NCI-H2081 treated with DMSO at 0.1 percent for 48 hours (cell line): Measurements from ENCODE around the gene FMN1.

Experiments
- DNase-seq: peaks from one replicate; lab custom pipeline; 2025; lab: John Stamatoyannopoulos, UW

The FMN1 gene

DNA sequence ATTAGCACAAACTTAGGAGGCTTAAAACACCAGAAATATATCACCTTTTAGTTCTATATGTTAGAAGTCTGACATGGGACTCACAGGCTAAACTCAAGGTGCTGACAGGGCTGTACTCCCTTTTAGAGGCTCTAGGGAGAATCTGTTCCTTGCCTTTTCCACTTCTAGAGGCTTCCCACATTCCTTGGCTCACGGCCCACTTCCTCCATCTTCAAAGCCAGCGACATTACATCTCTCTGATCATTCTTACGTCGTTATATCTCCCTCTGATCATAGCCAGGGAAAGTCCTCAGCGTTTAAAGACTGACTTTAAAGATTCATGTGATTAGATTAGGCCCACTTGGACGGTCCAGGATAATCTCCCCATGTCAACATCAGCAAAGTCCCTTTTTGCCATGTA is 310.4 kb downstream of the FMN1 start:
- no peak for DNase-seq

DNA sequence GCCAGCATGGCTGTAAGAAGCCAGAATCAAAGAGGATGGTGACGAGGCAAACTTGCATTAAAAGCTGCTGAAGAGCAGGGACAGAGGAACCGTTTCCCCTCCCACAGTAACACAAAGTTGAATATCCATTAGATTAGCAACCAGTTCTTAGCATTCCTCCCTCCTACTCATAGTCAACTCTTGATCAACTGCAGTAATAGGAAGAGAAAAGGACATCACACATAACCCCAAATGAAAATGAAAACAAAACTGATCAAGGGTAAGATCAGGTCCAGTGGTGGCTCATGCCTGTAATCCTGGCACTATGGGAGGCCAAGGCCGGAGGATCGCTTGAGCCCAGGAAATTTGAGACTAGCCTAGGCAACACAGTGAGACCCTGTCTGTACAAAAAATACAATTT is 311.6 kb downstream of the FMN1 start:
- DNase-seq = no peak

DNA sequence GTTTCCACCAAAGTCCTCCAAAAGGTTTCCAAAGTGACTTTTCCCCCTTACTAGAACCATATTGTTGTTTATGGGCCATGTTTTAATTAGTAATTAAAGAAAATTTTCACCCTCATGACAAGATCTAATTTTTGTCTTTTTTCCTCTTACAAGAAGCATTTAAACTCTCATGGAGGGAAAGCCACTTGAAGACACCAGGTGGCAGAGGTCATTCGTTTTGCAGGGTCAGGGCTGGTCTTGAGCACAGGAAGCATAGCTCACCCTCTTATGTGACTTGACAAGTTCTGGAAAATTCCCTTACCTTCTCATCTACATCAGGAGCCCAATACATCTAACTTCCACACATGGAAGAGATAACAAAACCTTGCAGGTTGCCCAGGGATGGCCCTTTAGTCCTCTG is 313.0 kb downstream of the FMN1 start:
- DNase-seq = no peak

DNA sequence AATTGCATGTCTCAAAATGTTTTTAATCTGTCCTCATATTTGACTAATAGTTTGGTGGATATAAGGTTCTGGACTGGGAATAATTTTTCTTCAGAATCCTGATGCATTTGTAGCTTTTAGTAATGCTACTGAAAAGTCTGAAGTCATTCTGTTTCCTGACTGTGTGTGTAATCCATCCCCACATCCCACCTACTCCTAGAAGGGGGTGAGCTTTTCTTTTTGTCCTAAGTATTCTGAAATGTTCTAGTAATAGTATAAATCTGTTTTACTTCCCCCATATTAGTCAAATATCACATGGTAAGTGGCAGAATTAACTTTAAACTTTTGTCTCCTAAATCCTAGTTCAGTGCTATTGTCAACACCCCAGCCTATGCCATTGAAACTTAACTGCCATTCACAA is 313.9 kb downstream of the FMN1 start:
- DNase-seq = no peak

DNA sequence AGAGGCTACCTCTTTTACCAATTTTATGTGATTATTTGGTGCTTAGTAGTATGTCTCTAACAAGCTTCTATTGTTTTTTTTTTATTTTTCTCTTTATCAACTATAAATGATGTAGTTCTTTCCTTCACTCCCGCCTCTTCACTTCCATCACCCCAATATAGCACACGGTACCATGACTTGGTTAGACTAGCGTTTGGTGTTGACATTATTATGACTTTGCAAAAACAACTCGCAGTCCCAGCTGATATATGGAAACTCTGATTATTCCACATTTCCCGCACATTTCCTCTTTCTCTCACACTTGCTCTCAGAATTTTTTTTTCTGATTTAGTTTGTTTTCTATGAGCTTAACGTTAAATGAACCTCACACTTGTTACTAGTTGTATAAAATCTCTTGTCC is 314.5 kb downstream of the FMN1 start:
- no peak for DNase-seq

DNA sequence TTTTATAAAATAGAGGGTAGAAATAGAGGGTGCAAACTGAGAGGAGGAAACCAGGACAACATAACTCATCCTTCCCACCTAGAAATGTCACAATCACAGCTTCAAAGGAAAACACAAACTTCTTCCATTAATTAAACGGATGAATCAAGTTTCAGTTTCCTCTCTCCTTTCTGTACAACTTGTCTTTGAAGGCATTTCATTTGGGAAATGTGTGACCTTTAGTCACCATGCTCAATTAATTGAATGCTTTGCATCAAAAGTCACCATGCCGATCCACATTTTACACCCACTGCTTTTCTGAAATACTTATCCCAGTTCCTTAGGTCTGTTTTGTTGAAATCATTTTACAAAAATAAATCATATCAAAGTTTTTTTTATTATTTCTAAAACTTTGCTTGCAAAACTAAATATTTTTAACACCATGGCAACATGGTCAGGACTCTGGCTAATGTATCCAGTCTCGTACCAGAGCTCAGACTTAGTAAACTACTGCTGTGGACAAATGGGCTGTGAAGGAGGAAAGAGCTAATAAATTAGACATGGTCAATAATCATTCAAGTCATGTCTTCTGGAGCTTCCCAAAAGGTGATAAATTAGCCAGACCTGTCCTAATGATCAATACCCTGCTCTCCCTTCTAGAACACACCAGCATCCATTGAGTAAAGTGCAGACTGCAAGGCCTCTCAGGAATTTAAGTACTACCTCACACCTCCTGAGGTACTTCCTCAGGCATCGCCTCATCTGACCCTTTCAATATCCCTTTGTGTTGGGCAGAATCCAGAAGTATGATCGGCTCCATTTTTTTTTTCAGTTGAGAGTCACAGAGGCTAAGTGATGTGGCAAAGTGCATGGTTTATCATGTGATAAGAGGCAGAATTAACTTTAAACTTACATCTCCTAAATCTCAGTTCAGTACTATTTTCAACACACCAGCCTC is 315.4 kb downstream of the FMN1 start:
- no peak for DNase-seq

DNA sequence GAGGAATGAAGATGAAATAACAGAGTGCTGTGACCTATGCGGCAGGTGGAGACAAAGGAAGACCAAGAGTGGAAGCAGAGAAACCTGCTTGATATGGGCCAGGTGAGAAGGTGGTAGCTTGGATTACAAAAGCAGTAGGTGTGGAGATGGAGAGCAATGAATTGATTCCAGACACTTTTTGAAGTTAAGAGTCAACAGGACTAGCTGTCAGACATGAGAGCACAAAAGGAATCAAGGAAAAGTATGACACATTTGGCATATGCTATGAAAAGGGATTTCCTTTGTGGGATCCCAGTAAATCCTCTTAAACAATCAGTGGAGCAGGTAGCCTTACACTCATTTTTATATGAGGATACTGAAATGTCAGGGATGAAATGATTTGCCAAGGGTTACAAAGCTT is 316.2 kb downstream of the FMN1 start:
- DNase-seq = no peak

DNA sequence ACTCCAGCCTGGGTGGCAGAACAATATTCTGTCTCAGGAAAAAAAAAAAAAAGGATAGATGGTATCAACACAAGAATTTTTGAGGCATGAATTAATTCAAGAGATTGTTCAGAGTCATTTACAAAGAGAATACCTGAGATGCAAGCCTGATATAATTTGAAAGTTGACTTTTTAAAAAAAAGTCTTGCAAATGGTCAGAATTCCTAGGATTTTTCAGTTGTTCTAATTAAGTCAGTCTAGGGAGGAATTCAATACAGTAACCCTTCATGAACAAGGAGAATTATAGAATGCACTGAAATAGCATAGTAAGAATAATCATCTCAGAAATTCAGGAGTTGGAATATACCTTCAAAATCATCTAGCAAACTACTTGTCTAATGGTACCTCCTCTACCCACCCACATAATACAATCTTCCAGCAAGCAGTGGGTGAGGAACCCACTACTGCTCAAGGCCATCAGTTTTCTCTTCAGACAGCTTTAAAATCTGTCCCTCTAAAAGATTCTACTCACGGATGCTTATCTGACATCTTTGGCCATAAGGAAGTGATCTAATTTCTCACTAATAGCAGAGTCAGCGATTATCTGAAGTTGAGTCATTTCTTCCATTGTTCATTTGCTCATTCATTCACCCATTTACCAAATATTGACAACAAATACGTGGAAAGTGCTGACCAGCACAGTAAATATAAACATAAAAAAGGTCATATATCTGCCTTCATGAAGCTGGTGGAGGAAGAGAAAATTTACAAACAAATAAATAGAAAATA is 317.1 kb downstream of the FMN1 start:
- DNase-seq = no peak

DNA sequence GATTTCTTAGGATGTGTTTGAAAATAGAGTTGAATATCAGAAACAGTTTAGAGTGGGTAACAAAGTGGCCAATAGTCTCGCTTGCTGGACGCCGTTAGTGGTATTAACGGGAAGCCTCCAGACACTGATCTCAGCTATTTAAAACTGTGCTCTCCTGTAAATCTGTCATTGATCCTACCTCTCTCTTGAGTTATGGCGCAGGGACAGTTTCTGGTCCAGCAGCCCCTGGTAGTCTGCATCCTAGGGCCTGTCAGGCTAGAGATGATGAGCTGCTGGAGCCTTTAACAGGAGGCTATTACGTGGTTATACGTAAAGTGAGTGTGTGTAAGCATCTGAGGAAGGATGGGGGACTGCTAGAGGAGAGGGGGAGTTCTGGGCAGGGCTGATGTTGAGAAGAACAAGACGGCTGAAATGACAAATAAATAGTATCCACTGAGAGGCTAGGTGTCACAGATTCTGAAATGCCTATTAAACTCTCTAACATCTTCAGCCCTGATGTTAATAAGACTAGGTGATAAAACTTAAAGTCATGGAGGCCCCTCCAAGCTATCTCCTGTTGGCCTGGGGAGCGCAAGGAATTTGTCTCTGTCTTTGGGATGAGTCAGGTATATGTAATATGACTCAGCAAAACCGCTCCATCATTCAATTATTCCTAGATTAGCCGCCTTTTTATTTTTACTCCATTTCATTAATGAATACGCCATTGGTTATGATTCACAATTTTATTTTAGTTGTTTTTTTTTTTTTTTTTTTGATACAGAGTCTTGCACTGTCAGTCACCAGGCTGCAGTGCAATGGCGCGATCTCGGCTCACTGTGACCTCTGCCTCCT is 321.0 kb downstream of the FMN1 start:
- no peak for DNase-seq

DNA sequence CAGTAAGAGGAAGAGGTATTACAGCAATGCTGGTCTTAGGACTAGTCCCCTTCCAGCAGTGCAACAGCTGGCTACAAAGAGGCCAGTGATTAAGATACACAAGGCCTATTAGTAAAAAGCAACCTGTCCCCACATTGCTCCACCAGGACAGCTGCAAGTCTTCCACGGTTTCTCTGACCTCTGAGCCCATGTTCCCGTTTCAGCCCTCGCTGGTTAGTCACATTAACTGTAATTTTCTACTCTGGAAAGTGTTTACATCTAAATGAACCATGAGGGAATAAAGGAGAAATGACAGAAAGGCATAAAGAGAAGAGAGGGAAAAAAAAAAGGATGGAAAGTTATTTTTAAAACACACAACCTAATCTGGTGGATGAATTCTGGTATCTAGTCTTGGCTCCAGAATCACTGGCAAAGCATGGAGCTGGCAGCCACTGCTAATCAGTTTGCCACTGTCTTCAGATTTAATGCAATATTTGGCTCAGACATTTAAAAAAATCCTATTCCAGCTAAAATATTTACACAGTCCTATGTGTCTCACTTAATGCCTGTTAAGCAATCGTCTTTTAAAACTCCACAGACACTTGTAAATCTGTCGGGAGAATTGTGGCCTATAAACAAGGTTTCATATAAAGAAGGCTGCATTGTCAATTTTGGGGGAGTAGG is 321.8 kb downstream of the FMN1 start:
- no peak for DNase-seq

DNA sequence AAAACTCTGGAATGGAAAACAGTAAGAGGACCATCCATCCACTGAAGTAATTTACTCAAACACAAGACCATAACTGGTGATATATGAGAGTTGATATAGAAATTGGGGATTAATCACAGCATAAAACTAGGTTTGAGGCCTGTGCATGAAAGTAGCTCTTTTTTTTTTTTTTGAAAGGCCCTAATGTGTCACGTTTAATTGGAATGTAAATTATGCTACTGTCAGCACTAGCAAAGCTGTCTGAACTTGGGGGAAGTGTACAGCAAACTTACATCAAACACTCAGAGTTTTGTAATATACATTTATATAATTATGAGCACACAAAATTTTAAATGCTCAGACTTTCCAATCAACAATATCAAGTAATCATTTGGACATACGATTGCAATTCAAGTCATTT is 322.6 kb downstream of the FMN1 start:
- no peak for DNase-seq

DNA sequence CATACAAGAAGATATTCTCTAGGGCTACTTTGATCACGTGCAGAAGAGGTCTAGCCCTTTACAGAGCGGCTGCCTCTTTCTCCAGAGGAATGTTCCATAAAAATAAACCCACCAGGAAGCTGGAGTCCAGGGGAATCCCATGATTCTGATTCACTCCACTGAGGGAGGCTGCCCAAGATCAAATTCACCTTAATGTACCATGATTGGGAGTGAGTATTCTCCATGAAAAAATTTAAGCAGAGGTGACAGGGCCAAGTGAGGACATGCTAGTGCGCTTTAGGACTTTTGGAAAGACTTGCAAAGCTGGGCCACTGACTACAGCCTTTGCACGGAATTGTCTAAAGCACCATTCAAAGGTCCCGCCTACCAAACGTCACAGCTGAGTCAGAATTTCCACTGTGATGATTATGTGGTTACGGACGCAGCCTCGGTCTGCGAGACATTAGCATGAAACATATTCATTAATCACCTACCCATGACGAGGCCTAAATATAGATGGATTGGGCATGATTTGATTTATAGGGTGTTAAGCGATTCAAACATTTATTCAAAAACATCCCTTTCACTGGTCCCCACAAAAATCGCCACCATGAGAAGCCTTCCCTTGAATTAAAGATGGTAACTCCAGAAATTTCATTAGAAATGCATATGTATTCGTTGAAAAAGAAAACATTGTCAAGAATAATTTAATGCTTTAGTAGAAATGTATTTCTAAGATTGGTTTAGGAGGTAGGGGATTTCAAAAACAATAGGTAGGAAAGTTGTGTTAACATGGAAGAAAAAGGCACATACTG is 324.1 kb downstream of the FMN1 start:
- DNase-seq = no peak

DNA sequence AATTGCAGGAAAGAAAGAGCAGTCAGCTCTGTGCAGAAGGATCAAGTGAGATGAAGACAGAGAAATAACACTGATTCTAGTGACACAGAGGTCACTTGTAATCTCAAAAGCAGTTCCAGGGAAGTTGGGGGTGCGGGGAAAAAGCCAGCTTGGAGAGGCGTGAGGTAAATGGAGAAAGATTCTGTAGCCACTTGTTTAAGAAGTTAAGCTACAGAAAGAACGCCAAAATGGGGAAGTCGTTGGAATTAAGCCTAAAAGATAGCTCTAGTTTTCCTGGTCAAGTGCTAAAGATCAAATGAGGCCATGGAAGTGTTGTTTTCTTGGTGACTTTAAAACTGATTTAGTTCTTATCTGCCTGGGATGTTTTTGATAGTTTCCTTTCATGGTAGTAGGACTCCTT is 324.7 kb downstream of the FMN1 start:
- DNase-seq = no peak

DNA sequence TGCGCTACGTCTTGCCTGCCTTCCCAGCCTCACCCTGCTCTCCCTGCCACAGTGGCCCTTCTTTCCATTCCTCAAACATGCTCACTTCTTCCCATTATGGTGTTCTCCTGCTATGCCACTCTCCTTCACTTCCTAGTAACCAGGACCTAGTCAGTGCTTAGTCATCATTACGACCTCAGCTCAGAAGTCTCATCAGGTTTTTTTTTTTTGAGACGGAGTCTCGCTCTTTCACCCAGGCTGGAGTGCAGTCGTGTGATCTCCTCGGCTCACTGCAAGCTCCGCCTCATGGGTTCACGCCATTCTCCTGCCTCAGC is 327.2 kb downstream of the FMN1 start:
- no peak for DNase-seq

DNA sequence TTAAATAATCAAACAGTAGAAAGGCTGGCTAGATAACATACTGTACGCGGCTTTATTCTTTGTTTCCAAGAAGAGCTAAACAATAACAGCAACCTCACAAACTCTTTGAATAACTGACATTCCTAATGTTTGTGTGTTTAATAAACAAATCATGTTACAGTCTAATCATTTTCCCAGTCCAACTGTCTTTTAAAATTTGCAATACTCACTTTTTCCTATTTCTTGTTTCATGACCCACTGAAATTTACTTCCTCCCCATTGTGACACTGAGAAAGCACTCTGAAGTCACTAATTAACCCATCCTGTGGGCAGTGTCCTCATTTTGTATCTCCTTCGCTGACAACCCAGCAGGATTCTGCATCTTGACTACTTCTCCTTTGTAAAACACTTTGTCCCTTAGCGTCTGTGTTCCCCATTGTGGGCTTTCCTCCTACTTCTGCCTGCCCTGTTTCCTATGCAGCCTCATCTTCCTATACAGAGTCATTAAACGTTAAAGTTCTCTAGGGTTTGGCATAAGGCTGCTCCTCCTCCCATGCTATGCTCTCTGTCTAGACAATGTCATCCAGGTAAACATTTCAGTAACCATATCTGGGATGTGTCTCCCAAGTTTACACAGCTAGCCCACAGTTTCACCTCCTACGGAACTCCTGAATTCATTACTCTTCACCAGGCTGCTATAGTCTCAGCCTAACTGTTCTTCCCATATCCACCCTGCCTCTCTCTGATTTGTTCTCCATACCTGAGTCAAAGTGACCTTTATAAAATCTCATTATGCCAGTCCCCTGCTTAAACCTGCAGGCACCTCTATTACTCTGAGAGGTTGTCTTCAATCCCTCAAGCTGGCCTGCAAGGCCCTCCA is 327.8 kb downstream of the FMN1 start:
- no peak for DNase-seq

DNA sequence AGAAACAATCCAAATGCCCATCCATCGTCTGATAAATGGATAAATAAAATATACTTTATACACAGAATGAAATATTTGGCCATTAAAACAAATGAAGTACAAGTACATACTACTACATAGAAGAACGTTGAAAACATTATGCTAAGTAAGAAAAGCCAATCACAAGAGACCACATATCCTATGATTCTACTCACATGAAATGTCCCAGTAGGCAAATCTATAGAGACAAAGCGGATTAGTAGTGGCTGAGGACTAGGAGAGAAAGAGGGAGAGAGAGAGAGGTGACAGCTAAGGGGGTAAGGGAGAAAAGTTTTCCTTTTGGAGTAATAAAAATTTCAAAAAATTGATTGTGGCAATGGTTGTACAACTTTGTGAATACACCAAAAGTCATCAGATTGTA is 329.7 kb downstream of the FMN1 start:
- DNase-seq = no peak

DNA sequence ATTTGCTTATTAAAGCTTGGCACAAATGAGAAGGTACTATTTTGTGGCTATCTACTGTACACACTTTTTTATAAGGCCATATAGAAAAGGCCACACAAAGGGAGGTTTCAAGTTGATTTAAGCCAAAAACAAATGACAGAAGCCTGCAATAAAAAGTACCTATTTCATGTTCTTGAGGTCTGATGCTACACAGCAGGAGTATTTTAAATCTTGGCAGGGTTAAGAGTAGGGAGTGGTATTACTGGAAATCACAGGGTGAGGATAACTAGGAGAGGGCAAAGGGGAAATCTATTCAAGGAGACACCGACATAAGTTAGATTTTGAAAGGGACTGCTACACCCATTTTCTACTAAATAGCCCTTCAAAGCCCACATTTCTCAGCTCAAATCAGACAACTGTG is 330.5 kb downstream of the FMN1 start:
- no peak for DNase-seq

DNA sequence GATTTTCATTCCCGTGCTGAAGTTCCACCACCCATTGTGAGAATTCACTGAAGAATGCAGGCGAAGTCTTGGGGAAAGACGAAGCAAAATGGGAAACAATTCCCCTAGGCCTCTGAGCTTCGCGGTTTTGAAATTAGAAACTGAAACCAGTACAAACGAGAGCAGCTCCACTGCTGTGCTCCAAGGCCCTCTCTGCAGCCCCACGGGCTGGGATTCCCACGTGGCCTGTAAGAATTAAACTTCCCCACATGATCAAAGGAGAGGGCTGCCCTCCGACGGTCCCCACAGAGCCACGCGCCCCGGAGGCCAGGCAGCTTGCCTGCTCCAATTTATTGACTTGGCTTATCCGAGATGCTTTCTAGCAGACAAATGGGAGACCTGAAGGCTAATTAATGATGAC is 332.8 kb downstream of the FMN1 start:
- no peak for DNase-seq

DNA sequence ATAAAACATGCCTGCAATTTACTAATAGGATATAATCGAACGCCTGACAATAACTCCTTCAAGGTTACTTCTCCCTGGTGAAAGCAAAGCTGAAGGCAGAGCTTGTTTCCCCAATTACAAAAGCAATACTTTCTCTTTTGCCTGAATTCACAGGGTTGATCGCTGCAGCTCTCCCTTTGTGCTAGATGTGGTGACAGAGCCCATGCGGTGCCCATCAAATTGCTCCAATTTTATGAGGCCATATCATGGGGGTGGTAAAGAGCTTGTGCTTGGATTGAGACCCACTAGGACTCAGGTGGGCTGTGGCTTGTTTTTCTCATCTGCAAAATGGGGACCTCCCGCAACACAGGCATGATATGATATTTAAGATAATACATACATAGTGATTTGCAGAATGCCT is 333.3 kb downstream of the FMN1 start:
- DNase-seq = no peak

DNA sequence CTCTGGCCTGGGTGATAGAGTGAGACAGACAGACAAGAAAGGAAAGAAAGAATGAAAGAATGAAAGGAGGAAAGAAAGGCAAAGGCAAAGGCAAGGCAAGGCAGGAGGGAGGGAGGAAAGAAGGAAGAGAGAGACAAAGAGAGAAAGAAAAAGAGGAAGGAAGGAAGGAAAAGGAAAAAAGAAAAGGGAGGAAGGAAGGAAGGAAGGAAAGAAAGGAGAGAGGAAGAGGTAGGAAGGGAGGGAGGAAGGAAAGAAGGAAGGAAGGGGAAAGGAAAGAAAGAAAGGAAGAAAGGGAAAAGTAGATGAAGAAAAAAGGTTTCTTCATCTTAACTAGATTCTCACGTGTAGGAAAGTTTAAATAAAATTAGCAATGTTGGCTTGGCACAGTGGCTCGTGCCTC is 334.5 kb downstream of the FMN1 start:
- no peak for DNase-seq
